NT2/D1 (cell line): ENCODE measurements around the gene NLGN1.

Source experiments
- SUZ12 ChIP-seq: IDR thresholded peaks from 2 replicates; pipeline ENCODE4 v1.6.1; 2011; ENCODE audit not compliant: insufficient read length, insufficient read depth; ENCODE audit errors: extremely low read depth
- ZNF274 ChIP-seq: IDR thresholded peaks from 2 replicates; pipeline ENCODE4 v1.6.1; 2011; ENCODE audit warnings: mild to moderate bottlenecking, low read depth, low read length

GRCh38 chr3:173440514-173440913, 43.0 kb downstream of the NLGN1 start:
- TF ChIP-seq SUZ12 (no peak), ZNF274 (no peak)
